ENCODE data around the gene HOMEZ.
"Not testable (repeated sequence)": the region's sequence is repeated elsewhere in the genome, so short reads cannot be mapped to it uniquely, and the experiment has no call there.

HOMEZ gene, protein sequence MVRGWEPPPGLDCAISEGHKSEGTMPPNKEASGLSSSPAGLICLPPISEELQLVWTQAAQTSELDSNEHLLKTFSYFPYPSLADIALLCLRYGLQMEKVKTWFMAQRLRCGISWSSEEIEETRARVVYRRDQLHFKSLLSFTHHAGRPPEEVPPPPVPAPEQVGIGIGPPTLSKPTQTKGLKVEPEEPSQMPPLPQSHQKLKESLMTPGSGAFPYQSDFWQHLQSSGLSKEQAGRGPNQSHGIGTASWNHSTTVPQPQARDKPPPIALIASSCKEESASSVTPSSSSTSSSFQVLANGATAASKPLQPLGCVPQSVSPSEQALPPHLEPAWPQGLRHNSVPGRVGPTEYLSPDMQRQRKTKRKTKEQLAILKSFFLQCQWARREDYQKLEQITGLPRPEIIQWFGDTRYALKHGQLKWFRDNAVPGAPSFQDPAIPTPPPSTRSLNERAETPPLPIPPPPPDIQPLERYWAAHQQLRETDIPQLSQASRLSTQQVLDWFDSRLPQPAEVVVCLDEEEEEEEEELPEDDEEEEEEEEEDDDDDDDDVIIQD

DNA sequence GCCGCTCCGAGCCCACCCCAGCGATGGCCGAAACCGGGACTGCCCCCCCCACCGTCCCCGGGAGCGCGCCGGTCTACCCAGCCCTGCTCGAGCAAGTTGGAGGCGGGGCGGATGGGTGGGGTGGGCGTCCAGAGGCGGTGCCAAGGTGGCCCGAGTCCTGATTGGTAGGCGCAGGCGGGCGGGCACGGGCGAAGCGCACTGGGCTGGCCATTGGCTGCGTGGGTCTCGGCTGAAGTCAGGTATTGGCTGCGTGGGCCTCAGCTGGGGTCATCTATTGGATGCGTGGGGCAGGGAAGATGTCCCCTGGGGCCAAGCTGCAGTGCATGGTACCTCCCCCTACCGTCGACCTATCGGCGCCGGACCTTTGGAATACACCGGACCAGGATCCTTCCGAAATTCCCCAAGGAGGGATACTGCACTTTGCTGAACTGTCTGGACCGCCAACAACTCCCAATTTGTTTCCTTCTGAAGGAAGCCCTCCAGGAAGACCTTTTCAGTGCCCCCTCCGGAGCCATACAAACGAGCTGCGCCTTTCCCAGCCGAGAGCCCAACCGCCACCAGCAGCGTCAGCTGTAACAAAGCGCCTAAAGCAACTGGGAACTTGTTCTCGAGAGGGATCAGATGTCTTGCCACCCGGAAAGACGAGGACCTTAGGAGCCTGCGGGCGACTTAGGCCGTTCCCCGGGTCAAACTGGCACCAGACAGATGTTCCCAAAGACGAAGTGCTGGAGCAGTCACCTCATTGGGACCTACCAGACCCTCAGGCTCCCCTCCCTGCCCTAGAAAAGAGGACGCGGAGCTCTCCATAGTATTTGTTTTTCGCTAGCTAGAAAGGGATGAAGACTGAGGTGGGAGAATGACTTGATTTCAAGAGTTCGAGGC, at the start of gene HOMEZ:
TSS of gene HOMEZ (minus strand) at position 113 of the 882 bp plus-strand sequence. CDS start 180 bp downstream, outside the sequence.
- peak; percentile 100 for DNase-seq

DNA sequence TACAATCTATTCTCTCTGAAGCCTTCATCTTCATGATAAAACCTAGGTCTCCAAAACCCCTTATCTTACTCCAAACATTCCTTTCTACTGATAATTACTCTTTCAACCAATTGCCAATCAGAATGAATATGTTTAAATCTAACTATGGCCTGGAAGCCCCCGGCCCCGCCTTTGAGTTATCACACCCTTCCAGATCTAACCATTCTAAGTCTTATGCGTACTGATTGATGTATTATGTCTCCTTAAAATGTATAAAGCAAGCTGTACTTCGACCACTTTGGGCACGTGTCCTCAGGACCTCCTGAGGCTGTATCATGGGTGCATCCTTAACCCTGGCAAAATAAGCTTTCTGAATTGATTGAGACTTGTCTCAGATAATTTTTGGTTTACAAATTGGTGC, 49.7 kb upstream of the HOMEZ start:
- no peak for DNase-seq

DNA sequence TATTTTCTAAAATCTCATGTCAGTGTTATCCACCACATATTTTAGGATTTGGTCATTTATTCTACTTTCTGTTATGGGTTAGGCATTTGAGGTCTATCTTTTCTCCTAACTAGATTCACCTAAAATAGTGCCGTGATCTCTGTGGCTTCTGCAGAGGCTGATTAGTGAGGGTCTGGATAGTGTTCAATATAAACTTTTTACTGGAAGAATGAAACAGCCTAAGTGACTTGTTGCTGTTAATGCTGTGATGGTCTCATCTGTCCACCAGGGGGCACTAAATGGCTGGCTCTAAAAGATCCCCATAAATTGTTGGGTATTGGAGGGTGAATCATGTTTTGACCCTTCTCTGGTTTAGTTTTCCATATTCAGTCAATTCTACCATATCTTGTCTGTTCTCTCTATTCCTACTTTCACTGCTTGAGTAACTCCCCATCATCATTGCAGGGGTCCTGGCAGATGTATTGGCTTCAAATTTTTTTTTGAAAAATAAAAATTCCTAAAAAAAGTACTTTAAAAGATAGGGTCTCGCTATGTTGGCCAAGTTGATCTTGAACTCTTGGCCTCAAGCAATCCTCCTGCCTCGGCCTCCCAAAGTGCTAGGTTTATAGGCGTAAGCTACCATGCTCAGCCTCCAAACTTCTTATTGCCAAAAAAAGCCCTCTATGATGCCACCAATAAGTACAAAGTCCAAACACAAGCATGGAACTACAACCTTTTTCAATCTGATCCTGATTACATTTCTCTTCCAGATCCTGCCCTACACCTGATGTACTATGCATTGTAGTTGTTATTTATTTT, 42.2 kb upstream of the HOMEZ start:
- DNase-seq = peak; percentile 75

DNA sequence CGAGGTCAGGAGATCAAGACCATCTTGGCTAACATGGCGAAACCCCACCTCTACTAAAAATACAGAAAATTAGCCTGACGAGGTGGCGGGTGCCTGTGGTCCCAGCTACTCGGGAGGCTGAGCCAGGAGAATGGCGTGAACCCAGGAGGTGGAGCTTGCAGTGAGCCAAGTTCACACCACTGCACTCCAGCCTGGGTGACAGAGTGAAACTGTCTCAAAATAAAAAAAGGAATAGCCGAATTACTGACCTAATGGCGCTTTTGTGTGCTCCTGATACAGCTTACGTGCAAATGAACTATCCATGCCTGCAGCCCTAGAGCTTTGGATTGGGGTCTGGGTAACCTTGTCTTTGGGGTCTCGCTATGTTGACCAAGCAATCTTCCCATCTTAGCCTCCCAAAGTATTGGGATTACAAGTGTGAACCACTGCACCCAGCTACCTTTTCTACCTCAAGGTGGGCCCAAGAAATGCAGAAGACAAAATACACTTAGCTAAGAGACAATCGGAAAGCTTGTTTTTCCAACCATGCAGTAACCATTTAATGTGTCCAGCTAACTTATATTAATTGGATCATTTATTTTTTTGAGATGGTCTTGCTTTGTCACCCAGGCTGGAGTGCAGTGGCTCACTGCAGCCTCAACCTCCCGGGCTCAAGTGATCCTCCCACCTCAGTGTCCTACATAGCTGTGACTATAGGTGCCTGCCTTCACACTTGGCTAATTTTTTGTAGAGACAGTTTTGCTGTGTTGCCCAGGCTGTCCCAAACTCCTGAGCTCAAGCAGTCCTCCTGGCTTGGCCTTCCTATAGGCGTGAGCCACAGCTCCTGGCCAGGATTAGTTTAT, 40.8 kb upstream of the HOMEZ start:
- DNase-seq = no peak

DNA sequence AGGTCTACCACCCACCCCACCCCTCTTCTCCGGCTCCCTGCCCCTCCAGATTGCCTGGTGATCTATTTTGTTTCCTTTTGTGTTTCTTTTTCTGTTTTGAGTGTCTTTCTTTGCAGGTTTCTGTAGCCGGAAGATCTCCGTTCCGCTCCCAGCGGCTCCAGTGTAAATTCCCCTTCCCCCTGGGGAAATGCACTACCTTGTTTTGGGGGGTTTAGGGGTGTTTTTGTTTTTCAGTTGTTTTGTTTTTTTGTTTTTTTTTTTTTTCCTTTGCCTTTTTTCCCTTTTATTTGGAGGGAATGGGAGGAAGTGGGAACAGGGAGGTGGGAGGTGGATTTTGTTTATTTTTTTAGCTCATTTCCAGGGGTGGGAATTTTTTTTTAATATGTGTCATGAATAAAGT, 39.8 kb upstream of the HOMEZ start:
- DNase-seq = not testable (repeated sequence)

DNA sequence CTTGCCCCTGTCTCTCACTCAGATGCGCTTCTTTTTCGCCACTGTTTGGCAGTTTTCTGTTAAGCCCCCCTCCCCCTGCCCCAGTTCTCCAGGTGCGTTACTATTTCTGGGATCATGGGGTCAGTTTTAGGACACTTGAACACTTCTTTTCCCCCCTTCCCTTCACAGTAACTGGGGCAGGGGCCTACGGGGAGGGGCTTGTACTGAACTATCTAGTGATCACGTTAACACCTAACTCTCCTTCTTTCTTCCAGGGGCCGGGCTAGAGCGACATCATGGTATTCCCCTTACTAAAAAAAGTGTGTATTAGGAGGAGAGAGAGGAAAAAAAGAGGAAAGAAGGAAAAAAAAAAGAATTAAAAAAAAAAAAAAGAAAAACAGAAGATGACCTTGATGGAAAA, 39.1 kb upstream of the HOMEZ start:
- no peak for DNase-seq

DNA sequence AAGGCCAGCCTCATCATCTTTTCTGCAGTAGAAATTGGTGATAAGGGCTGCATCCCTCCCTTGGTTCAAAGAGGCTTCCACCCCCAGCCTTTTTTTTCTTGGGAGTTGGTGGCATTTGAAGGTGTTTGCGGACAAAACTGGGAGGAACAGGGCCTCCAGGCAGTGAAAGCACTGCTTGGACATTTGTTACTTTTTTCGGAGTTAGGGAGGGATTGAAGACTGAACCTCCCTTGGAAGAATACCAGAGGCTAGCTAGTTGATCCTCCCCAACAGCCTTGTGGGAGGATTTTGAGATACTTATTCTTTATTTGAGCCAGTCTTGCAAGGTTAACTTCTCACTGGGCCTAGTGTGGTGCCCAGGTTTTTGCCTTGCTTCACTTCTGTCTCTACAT, 38.5 kb upstream of the HOMEZ start:
- DNase-seq = no peak

DNA sequence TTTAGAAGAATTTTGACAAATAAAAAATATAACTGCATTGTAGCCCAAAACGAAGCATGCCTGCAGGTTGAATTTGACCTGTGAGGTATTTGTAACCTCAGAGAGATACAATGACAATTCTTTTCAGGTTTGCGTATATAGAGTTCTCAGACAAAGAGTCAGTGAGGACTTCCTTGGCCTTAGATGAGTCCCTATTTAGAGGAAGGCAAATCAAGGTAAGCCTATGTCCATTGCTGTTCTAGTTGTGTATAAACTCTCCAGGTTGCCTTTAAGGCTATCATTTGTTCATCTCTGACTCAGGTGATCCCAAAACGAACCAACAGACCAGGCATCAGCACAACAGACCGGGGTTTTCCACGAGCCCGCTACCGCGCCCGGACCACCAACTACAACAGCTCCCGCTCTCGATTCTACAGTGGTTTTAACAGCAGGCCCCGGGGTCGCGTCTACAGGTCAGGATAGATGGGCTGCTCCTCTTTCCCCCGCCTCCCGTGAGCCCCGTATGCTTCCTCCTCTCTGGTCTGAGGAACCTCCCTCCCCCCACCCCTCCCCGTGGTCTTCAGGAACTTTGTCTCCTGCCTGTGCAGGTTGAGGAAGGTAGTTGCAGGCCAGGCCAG, 38.0 kb upstream of the HOMEZ start:
- DNase-seq = no peak

DNA sequence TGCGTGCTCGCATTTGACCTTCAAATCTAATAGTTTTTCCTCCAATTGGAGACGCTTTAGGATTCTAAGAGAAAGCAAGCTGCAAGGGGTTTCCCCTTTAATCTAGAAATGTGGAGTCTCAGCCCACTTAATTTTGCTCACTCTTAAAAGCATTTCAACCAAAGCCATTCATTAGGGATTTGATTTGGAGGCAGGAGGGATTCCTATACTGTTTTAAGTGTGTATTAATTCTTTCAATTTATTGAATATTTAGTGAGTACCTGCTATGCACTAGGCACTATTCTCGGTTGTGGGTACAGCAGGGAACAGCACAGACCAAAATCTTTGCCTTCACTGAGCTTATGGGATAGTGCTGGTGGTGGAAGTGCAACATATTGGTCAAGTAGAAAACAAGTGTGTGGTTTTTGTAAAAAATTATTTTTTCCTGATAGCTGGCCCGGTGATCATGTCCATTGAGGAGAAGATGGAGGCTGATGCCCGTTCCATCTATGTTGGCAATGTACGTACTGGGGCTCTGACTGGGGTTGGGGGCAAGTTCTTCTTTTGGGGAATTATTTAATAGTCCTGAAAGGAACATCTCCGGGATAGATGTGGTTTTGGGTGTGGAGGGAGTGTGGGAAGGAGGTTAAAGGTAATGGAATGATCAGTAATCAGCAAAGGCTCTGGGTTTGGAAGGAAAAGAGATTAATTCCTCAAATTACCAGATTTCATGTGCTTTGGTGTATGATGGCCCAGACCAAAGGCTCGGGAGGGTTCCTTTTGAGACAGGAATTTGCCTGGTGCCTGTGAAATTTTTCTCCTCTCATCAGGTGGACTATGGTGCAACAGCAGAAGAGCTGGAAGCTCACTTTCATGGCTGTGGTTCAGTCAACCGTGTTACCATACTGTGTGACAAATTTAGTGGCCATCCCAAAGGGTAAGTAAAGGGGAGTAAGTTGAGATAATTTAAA, 36.9 kb upstream of the HOMEZ start:
- no peak for DNase-seq

DNA sequence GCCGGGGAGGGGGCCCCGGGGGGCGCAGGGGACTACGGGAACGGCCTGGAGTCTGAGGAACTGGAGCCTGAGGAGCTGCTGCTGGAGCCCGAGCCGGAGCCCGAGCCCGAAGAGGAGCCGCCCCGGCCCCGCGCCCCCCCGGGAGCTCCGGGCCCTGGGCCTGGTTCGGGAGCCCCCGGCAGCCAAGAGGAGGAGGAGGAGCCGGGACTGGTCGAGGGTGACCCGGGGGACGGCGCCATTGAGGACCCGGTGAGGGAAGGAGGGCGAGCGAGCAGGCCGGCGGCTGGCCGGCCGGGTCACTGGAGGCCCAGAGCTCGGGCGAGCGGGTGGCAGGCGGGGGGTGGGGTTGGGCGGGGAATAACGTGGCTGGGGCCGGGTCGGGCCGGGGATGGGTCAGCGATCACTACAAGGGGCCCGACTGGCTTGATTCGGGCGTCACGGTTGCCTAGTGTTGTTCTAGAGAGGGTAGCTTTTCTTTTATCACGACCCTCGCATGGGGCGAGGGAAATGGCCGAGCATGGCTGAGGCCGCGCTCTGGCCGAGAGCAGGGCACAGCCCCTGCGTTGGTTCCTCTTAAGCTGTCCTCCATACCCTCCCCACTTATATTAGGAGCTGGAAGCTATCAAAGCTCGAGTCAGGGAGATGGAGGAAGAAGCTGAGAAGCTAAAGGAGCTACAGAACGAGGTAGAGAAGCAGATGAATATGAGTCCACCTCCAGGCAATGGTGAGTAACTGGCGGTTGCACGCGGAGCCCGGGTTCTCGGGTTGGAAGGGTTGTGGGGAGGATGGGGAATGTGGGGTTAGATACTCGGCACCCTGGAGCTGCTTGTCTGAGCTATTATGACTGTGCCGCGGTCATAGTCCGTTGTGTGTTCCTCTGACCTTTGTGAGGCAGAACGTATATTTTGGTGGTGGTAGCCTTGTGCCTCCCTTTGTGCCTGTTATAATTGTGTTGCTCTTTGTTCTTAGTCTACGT, 35.9 kb upstream of the HOMEZ start:
- peak; percentile 70 for DNase-seq

DNA sequence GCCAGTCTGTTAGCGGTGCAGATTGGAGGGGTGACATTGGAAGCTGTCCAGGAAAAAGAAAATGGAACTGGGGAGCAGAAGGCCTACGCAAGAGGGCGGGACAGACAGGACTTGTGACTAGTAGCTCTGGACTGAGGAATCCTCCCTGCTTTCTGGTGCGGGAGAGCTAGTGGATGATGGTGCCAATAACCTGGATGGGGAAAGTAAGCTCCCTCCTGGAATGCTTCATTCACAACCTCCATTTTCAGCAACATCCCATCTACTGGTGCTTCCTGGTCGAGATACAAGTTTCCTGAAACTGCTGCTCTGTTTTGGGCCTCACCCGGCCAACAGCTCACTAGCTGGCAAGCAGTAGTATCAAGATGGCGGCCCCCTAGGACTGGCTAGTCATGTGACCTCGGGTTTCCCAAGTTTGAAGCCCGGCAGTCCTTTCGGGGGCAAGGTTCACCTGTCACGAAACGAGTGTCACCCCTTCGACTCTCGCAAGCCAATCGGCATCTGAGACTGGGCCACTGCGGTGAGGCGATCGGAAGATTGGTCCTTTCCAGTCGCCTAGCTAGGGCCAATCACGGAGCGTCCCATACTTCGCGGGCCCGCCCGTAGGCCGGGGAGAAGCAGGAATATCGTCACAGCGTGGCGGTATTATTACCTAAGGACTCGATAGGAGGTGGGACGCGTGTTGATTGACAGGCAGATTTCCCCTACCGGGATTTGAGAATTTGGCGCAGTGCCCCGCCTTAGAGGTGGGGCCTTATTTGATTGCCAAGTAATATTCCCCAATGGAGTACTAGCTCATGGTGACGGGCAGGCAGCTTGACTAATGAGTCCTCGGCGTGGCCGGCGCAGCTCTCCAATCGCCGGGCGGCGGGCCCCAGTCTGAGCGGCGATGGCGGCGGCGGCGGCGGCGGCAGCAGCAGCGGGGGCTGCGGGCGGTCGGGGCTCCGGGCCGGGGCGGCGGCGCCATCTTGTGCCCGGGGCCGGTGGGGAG, 34.9 kb upstream of the HOMEZ start, which contains the start of gene PABPN1:
TSS of gene PABPN1 (plus strand) at position 874 of the 988 bp plus-strand sequence. CDS start at position 887, 13 bp downstream.
- DNase-seq = peak; percentile 100

DNA sequence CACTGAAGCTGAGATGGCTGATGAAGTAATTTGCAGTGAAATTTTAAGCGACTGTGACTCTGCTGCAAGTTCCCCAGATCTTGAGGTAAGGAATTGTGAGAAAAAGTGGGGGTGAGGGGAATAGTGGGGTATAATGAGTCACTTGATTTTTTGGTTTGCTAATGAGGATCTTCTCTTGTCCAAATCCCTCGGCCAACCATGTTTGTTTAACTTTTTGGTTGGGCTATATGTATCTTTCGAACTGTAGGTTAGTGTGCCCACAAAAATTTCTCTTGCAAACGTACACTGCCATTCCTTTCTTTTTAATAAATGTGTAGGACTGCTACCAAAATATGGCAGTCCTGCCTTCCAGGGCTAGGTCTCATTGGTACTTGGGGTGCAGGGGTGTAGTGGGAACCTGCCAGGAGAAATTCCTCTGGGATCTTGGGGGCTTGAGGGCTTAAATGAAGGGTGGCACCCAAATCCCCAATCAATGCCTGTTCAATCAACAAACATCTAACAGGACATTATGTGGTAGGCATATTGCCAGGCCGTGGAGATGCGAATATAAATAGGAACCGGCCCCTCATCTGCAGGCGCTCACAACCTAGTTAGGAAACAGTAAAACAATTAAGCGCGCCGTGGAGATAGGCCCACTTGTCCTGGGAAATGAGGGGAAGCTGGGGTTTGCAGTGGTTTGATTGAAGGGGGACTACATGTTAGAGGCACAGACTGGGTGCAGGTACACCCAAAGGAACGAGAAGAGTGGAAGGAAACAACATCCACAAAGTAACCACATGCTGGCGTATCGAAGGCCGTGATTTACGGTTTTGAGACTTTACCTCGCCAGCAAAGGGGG, 34.0 kb upstream of the HOMEZ start:
- DNase-seq = no peak

DNA sequence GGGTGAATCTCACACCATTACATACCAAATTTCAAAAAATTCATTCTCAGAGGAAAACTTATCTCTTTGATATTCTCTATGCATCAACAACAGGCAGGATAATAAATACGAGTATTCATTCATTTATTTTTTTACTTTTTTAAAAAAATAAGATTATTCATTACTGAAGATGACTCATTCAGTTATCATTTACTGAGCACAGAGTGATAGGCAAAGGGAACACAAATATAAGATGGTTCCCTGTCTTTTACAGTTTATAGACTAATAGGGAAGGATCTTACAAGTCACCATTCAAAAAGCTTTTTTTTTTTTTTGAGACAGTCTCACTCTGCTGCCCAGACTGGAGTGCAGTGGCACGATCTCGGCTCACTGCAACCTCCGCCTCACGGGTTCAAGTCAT, 30.4 kb upstream of the HOMEZ start:
- no peak for DNase-seq

DNA sequence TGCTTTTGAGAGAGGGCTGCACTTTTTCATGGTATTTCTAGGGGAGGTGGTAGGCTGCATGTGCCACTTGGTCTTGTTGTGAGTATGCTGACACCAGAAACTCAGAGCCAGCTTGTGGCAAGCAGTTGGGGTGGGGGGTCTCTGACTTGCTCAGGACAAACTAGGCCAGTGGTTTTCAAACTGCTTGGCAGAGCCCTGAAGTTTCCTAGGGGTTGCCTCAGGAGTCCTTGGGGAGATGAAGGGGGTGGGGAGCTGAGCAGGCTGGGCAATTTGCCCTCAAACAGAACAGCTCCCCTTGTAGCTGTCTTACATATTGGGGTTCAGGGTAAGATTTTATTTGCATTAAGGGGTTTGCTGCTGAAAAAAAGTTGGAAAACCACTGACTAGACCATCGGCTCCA, 24.6 kb upstream of the HOMEZ start:
- DNase-seq = no peak

DNA sequence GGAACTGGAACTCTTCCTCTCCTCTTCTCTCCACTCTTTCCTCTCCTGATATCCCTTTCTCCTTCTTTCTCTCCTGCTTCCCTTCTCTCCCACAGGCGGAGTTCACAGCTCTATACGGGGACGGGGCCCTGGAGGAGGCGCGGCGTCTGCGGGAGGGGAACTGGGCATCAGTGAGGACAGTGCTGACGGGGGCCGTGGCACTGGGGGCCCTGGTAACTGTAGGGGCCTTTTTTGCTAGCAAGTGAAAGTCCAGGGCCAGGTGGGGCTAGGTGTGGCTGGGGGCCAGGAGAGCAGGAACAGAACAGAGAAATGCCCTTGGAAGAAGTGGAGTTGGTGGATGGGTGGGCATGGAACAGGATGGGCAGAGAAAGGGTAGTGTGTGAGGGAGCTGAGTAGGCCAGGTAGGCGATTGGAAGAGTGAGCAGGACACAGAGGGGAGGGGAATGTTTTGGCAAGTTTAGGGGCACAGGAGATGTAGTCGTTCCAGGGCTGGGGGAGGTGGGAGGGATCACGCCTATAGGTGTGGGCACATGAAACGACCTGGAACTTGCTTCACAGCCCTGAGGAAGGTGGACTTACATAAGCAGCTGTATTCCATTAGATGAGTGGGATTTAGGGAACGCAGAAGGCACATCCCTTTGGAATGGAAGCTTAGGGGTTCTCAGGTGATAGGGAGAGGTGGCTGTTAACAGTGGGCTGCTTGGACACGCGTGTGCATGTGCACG, 23.0 kb upstream of the HOMEZ start:
- no peak for DNase-seq

Measured in islet precursor cell (in vitro differentiated cells).